Pons (tissue), 1 donor: ENCODE results near the gene PAFAH1B1.
"Not testable (repeated sequence)": the region's sequence is repeated elsewhere in the genome, so short reads cannot be mapped to it uniquely, and the experiment has no call there.

Experiments used
- DNase-seq: peaks from one replicate; pipeline ENCODE4 v3.0.0-alpha.2; 2016; ENCODE audit warnings: low spot score

Gene PAFAH1B1

DNA sequence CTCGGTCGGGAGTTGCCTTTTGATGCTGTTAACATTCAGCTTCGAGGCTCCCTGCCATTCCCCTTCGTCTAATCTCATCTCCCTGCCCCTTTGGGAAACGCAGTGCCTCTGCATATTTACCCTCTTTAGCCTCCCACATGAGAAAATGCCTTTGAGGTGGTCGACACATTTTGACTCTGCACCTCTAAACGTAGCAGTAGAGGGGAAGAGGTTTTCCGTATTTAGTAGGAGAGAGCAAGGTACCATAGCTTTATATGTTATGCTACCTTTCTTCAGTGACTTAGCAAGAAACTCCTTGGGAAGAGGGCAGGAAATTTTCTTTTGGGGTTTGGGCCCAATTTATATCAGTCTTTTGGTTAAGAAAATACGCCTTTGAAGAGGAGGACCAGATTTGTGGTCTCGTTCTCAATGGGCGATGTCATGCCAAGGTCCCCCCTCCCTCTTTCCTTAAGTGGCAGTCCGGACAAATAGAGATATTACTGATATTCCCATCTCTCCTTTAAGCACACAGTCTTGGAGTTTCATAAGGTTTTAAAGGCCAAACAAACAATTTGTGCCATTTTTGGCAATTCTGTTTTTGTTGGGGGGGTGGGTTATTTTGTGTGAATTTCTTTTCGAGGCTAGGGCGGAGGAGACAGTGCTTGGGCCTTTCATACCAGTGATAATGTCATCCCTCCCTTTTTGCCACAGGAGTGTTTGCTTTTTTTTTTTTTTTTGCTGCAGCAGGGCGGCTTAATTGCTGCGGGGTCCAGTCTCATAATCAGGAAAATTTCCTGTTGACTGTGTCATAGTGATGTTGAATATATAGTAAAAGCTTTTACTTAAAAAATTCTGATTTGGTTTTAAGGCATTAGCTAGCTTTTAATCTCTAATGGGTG is 1.5 kb downstream of the PAFAH1B1 start:
- DNase-seq: peak; percentile 25

DNA sequence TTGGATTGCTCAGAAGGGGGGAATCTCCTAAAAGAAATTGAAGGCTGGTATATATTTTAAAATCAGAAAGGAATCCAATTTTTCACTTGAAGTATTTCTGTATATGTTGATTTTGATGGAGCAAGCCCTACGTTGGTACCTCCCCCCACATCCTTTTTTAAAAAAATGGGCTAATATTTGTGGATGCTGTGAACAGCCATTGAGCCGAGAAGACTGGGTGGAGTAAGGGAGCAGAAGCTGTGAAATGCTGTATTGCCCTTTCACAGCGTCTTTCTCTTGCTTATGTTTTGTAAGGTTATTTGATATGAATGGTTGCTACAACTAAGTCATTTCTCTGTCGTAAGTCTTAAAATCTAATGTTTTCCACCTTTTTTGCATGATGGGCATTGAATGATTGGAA is 2.3 kb downstream of the PAFAH1B1 start:
- DNase-seq: peak; percentile 27

DNA sequence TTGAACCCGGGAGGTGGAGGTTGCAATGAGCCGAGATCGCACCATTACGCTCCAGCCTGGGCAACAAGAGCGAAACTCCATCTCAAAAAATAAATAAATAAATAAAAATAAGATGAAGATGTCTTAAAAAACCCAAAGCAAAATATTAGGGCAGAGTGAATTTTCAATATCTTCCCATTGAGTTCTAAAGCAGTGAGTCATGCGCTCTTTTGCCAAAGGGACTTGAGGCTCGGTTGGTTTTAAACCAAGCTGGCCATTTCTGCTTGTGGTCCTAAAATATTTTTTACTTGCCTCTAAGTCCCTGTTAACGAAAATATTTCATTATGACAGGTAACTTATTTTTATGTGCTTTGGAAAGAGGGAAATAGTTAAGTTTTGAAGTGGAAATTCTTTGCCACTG is 4.7 kb downstream of the PAFAH1B1 start:
- peak; percentile 13 for DNase-seq

DNA sequence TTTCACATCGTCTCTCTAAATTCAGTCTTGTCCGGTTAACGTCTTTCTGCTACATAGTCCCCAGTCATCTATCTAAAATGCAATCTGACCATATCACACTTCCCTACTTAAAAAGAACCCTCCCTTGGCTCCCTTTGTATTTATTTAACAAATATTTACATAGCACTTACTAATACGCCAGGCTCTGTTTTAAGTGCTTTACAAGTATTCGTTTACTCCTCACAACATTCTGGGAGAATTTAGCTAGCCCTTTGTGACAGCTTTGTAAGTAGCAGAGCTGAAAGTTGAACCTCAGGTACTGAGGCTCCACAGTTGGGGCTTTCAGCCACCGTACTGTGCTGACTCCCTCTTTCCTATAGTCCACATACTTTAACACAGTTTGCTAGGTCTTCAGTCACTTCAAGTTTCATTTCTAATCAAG is 9.2 kb downstream of the PAFAH1B1 start:
- no peak for DNase-seq

DNA sequence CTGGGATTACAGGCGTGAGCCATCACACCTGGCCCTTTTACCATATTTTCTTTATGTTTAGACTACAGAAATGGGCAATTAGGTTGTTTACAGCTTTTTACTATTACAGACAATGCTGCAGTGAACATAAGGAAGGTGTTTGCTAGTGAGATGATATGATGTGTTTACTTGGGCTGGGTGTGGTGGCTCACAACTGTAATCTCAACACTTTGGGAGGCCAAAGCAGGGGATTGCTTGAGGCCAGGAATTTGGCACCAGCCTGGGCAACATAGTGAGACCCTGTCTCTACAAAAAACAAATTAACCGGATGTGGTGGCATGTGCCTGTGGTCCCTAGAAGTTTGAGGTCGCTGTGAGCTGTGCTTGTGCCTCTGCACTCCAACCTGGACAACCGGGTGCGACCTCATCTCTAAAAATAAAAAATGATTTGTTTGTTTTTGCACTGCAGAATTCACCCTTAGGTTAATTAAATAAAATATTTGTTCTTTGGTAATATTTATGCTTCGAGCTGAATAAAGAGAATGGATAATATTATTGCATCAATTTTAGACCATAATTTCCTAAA is 15.0 kb downstream of the PAFAH1B1 start:
- no peak for DNase-seq

DNA sequence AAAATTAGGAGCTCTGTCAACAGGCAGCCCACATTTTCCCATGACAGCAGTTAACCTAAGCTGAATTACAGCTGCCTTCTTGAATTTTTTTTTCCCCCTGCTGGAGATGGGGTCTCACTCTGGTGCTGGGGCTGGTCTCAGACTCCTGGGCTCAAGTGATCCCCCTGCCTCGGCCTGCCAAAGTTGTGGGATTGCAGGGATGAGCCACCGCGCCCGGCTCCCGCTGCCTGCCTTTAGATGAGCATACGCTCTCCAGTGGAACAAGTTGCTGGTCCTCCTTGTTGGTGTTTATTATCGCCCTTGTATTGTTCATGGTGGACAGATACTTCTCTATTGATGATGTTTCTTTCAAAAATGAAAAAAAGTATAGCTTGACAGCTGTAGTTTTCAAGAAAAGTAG is 15.6 kb downstream of the PAFAH1B1 start:
- no peak for DNase-seq

DNA sequence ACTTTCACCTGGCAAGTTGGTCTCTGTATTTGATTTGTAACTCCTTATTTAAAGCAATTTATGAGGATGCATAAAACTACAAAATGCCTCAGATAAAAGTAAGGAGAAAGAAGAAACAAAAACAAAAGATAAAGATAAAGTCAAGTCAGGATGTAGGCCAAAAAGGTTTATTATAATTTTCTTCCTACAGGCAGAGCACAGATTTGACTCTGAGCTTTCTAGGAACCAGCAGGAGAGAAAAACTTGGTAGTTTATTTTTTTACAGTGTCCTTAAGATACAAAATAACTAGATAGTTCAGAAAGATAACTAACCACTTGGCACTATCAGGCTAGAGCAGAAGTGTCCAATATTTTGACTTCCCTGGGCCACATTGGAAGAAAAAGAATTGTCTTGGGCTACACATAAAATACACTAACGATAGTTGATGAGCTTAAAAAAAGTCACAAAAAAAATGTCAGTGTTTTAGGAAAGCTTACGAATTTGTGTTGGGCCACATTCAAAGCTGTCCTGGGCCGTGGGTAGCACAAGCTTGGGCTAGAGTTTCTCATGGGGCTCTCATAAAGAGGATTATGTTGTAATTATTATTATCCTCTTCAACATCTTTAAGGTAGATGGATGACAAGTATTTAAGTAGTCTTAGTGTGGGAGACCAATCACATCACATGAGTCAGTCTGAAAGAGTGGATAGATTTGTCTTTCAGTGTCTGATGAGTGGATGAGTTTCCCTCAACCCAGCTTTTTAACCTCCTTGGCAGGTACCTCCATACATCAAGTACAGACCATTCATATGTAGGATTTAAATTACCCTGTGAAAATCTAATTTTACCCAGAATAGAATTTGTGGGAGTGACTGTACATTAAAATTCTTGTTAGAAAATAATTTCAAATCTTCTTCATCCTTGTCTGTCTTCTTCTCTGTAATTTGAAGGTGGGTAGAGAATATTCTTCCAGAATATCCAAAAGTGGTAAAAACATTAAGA is 17.0 kb downstream of the PAFAH1B1 start:
- no peak for DNase-seq

DNA sequence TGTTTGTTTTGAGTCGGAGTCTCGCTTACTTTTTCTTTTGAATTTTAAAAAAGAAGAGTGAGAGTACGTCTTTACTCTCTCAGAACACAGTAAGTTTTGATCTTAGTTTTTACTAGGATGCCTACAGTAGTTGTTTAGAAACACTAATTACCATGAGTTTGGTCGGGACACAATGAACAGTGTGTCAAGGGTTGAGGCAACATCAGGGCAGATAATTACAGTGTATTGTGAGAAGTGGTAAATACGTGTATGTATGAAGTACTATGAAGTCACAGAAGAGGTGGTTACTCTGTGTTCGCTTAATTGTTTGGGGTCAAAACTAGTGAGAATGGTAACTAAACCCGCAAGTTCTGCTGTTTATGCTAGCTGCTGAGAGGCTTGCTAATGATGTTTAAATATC is 18.2 kb downstream of the PAFAH1B1 start:
- DNase-seq: no peak

DNA sequence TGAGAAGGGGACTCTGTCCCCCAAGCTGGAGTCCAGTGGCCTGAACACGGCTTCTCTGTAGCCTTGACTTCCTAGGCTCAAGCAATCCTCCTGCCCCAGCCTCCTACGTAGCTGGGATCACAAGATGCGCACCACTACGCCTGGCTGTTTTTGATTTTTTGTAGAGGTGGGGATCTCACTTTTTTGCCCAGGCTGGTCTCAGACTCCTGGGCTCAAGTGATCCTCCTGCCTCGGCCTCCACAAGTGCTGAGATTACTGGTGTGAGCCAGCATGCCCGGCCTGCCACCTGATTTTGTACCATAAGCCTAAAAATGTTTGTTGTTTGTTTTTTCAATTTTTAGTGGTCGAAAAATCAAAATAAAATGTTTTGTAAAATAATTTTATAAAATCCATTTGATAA is 19.2 kb downstream of the PAFAH1B1 start:
- DNase-seq: no peak

DNA sequence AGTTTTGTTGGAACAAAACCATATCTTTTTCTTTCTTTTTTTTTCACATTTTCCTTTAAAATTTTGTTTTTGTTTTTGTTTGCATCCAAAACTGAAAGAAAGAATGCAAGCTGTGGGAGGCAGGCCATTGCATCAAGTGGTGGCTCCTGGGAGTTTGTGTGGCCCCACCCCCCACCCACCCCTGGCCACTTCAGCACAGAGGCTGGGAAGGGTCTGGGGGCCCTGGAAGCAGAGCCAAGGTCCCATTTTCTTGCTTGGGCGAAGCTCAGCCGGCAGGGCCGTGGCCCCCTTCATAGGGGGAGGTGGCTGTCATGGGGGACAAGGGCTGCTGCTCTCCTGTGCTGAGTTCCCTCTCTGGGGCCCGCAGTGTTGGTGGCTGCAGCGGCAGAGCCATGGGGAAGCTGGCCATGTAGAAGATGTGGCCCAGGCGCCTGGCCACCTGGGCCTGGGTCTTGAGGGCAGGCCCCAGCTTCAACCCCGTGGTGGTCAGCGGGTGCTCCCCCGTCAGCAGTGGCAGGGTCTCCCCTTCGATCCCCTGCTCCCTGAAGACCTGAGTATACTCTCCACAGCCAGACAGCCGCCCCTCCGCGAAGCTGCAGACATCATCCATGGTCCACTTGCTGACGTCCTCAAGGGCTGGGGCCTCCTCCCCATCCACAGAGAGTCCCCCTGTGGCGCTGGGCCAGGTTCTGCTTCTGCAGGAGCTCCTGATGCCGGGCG is 19.8 kb downstream of the PAFAH1B1 start:
- no peak for DNase-seq

DNA sequence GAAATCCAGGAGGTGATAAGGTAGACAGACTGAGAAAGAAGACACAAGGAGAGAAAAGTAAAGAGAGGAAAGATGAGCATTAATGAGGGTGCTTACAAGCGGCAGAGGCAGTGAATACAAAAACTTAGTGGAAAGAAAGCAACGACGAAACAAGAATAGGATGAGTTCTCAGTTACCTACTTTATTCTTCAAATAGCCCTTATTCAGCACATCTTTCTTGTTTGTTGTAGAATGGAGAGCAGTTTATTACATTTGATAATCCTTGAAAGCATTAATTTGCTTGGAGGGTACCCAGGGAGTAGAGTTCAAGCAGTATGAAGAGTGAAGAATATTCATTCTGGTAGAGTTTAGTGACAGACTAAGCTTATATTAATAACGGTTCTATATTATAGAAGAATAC is 22.4 kb downstream of the PAFAH1B1 start:
- DNase-seq: no peak

DNA sequence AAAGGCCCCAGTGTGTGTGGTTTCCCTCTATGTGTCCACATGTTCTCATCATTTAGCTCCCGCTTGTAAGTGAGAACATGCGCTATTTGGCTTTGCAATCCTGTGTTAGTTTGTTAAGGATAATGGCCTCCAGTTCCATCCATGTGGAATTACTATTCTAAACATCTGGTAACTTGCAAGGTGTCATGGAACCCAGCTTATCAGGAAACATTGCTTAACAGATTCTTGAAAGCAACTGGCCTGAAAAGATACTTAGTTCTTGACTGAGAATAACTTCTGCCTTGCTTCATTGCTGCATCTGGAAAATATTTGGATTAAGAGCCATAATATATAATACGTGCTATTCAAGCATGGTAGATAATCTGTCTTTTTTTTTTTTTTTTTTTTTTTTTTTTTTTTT is 27.8 kb downstream of the PAFAH1B1 start:
- DNase-seq: no peak

DNA sequence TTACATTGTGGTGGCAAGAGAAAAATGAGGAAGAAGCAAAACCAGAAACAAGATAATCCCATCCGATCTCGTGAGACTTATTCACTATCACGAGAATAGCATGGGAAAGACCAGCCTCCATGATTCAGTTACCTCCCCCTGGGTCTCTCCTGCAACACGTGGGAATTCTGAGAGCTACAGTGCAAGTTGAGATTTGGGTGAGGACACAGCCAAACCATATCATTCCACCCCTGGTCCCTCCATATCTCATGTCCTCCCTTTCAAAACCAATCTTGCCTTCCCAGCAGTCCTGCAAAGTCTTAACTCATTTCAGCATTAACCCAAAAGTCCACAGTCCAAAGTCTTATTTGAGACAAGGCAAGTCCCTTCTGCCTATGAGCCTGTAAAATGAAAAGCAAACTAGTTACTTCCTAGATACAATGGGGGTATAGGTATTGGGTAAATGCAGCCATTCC is 28.5 kb downstream of the PAFAH1B1 start:
- not testable (repeated sequence) for DNase-seq

DNA sequence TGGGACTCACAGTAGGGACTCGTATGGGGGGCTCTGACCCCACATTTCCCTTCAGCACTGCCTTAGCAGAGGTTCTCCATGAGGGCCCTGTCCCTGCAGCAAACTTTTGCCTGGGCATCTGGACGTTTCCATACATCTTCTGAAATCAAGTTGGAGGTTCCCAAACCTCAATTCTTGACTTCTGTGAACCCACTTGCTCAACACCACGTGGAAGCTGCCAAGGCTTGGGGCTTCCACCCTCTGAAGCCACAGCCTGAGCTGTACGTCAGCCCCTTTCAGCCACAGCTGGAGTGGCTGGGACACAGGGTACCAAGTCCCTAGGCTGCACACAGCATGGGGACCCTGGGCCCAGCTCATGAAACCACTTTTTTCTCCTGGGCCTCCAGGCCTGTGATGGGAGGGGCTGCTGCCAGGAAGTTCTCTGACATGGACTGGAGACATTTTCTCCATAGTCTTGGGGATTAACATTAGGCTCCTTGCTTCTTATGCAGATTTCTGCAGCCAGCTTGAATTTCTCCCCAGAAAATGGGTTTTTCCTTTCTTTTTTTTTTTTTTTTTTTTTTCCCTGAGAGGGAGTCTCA is 29.4 kb downstream of the PAFAH1B1 start:
- DNase-seq: not testable (repeated sequence)

DNA sequence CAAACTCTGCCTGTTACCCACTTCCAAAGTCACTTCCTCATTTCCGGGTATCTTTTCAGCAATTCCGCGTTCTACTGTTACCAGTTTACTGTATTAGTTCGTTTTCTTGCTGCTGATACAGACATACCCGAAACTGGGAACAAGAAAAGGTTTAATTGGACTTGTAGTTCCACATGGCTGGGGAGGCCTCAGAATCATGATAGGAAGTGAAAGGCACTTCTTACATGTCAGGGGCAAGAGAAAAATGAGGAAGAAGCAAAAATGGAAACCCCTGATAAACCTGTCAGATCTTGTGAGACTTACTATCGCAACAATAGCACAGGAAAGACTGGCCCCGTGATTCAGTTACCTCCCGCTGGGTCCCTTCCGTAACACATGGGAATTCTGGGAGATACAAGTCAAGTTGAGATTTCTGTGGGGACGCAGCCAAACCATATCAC is 30.9 kb downstream of the PAFAH1B1 start:
- DNase-seq: peak; percentile 73

DNA sequence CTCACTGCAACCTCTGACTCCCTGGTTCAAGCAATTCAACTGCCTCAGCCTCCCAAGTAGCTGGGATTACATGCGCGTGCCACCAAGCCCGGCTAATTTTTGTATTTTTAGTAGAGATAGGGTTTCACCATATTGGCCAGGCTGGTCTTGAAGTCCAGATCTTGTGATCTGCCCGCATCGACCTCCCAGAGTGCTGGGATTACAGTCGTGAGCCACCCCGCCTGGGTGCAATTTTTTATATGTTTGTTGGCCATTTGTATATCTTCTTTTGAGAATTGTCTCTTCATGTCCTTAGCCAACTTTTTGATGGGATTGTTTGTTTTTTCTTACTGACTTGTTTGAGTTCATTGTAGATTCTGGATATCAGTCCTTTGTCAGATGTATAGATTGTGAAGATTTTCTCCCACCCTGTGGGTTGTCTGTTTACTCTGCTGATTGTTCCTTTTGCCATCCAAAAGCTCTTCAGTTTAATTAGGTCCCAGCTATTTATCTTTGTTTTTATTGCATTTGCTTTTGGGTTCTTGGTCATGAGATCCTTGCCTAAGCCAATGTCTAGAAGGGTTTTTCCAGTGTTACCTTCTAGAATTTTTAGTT is 33.3 kb downstream of the PAFAH1B1 start:
- DNase-seq: not testable (repeated sequence)

DNA sequence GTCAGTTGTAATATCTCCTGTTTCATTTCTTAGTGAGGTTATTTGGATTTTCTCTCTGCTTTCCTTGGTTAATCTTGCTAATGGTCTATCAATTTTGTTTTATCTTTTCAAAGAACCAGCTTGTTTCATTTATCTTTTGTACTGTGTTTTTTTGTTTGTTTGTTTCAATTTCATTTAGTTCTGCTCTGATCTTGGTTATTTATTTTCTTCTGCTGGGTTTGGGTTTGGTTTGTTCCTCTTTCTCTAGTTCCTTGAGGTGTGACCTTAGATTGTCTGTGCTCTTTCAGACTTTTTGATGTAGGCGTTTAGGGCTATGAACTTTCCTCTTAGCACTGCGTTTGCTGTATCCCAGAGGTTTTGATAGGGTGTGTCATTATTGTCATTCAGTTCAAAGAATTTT is 35.5 kb downstream of the PAFAH1B1 start:
- DNase-seq: not testable (repeated sequence)

DNA sequence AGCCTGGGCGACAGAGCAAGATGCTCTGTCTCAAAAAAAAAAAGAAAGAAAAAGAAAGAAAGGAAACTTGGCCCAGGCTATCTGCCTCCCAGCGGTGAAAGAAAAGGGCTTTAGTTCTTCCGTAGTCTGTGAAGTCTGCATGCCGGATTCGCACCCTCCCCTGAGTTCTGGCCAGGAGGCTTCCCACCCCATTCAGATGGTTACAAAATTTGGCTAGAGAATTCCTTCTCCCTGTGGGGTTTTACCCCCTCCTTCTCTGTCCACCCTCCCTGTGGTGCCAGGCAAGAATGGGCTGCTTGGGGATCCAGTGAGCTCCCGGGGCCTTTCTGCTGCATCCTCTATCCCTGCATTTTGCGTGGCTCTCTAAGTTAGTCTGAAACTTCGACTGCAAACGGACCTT is 37.8 kb downstream of the PAFAH1B1 start:
- no peak for DNase-seq

DNA sequence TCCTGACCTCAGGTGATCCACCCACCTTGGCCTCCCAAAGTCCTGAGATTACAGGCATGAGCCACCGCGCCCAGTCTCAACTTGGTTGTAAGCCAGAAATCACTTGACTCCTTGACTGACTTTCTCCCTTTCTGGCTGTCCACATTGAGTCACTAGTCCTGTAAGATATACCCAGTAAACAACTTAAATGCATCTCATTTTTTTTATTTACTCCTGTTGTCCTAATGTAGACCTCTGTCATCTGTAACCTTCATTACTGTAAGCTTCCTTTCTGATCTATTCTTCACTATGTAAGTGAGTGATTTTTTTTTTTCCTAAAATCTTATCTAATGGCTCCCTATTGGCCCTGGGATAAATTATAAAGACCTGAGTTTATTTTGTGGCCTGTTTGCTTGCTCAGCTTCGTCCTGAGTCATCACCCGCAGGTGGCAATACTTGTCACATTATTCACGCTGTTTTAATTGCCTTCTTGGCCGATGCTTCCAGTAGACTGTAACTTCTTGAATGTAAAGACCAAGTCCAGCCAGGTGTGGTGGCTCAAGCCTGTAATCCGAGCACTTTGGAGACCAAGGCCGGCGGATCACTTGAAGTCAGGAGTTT is 41.0 kb downstream of the PAFAH1B1 start:
- DNase-seq: no peak

DNA sequence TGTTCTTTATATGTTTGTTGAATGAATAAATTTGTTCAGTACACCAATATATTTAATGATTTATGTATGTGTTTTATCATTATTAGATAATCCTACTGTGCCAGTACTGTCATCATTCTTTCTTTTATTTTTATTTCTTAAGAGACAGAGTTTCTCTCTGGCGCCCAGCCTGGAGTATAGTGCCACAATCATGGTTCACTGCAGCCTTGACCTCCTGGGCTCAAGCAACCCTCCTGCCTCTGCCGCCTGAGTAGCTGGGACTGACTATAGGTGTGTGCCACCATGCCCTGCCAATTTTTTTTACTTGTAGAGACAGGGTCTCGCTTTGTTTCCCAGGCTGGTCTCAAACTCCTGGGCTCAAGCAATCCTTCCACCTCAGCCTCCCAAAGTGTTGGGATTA is 41.8 kb downstream of the PAFAH1B1 start:
- DNase-seq: no peak
